SK-N-SH treated with all-trans-retinoic acid at 6 μM for 48 hours (cell line): ENCODE measurements around the gene ZNF219.

Experiments used
- ATAC-seq: fragments of 200-7000 bp; cut with Tn5 transposase; 3 replicates; pipeline ENCODE4 v1.9.1; 2020; ENCODE audit warnings: mild to moderate bottlenecking, moderate library complexity
- ARNTL ChIP-seq: fragments of 450-650 bp; formaldehyde crosslinking; IDR thresholded peaks from 2 replicates; pipeline ENCODE4 v1.5.0; 2020; ENCODE audit warnings: low read depth, mild to moderate bottlenecking, moderate library complexity, borderline replicate concordance
- BACH2 ChIP-seq: fragments of 250-450 bp; sonication (Bioruptor Pico); IDR thresholded peaks from 2 replicates; pipeline ENCODE4 v1.9.0; 2021; ENCODE audit warnings: mild to moderate bottlenecking, borderline replicate concordance
- CREB5 ChIP-seq: fragments of 250-450 bp; sonication (Bioruptor Pico); IDR thresholded peaks from 2 replicates; pipeline ENCODE4 v1.5.1; 2020; ENCODE audit warnings: low read depth, mild to moderate bottlenecking, moderate library complexity
- CSDC2 ChIP-seq: fragments of 250-450 bp; sonication (Bioruptor Pico); IDR thresholded peaks from 2 replicates; pipeline ENCODE4 v1.5.0; 2020; ENCODE audit warnings: mild to moderate bottlenecking, moderate library complexity
- ESRRG ChIP-seq: fragments of 250-450 bp; sonication (Bioruptor Pico); IDR thresholded peaks from 2 replicates; pipeline ENCODE4 v1.6.1; 2021; ENCODE audit warnings: mild to moderate bottlenecking
- GLIS3 ChIP-seq: fragments of 250-450 bp; sonication (Bioruptor Pico); IDR thresholded peaks from 2 replicates; pipeline ENCODE4 v1.5.0; 2020; ENCODE audit warnings: mild to moderate bottlenecking, moderate library complexity
- ISL1 ChIP-seq: fragments of 250-450 bp; sonication (Bioruptor Pico); IDR thresholded peaks from 2 replicates; pipeline ENCODE4 v2.1.2; 2022; ENCODE audit warnings: mild to moderate bottlenecking, moderate library complexity
- OSR1 ChIP-seq: fragments of 250-450 bp; sonication (Bioruptor Pico); IDR thresholded peaks from 2 replicates; pipeline ENCODE4 v1.8.0; 2022; ENCODE audit warnings: moderate library complexity, mild to moderate bottlenecking, inconsistent platforms
- PATZ1 ChIP-seq: fragments of 250-450 bp; sonication (Bioruptor Pico); IDR thresholded peaks from 2 replicates; pipeline ENCODE4 v1.8.0; 2020; ENCODE audit warnings: mild to moderate bottlenecking, moderate library complexity, borderline replicate concordance
- PPARA ChIP-seq: fragments of 250-450 bp; sonication (Bioruptor Pico); IDR thresholded peaks from 2 replicates; pipeline ENCODE4 v1.5.0; 2020; ENCODE audit warnings: mild to moderate bottlenecking, borderline replicate concordance
- RARB ChIP-seq: fragments of 250-450 bp; sonication (Bioruptor Pico); IDR thresholded peaks from 2 replicates; pipeline ENCODE4 v1.8.0; 2021; ENCODE audit warnings: mild to moderate bottlenecking, moderate library complexity
- SNAI2 ChIP-seq: fragments of 250-450 bp; sonication (Bioruptor Pico); IDR thresholded peaks from 2 replicates; pipeline ENCODE4 v1.5.0; 2020; ENCODE audit warnings: mild to moderate bottlenecking, moderate library complexity
- TOX ChIP-seq: fragments of 250-450 bp; sonication (Bioruptor Pico); IDR thresholded peaks from 2 replicates; pipeline ENCODE4 v1.8.0; 2021; ENCODE audit warnings: mild to moderate bottlenecking, moderate library complexity, borderline replicate concordance
- ZC3H10 ChIP-seq: fragments of 250-450 bp; sonication (Bioruptor Pico); IDR thresholded peaks from 2 replicates; pipeline ENCODE4 v1.5.1; 2021; ENCODE audit warnings: mild to moderate bottlenecking, moderate library complexity
- ZFP3 ChIP-seq: fragments of 250-450 bp; sonication (Bioruptor Pico); IDR thresholded peaks from 2 replicates; pipeline ENCODE4 v1.5.0; 2020; ENCODE audit warnings: mild to moderate bottlenecking, moderate library complexity
- ZFP30 ChIP-seq: fragments of 450-650 bp; formaldehyde crosslinking; IDR thresholded peaks from 2 replicates; pipeline ENCODE4 v1.5.0; 2022; ENCODE audit warnings: mild to moderate bottlenecking, moderate library complexity
- ZNF565 ChIP-seq: fragments of 450-650 bp; formaldehyde crosslinking; conservative IDR thresholded peaks from 2 replicates; pipeline ENCODE4 v1.5.0; 2020; ENCODE audit warnings: low read depth, mild to moderate bottlenecking, moderate library complexity
- ZNF70 ChIP-seq: fragments of 450-650 bp; formaldehyde crosslinking; IDR thresholded peaks from 2 replicates; pipeline ENCODE4 v1.5.0; 2020; ENCODE audit warnings: mild to moderate bottlenecking, moderate library complexity
- ZNF8 ChIP-seq: fragments of 450-650 bp; formaldehyde crosslinking; IDR thresholded peaks from 2 replicates; pipeline ENCODE4 v1.5.0; 2020; ENCODE audit warnings: mild to moderate bottlenecking, moderate library complexity
- TF ChIP-seq, protein P1 (sequence below): fragments of 250-450 bp; sonication (Bioruptor Pico); IDR thresholded peaks from 2 replicates; pipeline ENCODE4 v1.8.0; 2021; ENCODE audit warnings: low read depth, mild to moderate bottlenecking, moderate library complexity, borderline replicate concordance
- TF ChIP-seq, protein P2 (sequence below): fragments of 250-450 bp; sonication (Bioruptor Pico); IDR thresholded peaks from 2 replicates; pipeline ENCODE4 v1.5.0; 2020; ENCODE audit warnings: mild to moderate bottlenecking, moderate library complexity

Gene ZNF219

GRCh38 chr14:21098076-21098891, at the start of gene ZNF219:
TSS of gene ZNF219 (minus strand) at chr14:21098655. CDS start at chr14:21093591, 5,064 bp downstream.
- TF ChIP-seq ZFP3 (CRISPR knock-in tag) (no peak), ZFP30 (CRISPR knock-in tag) (no peak), CREB5 (no peak), GLIS3 (CRISPR knock-in tag) (no peak), ESRRG (CRISPR knock-in tag) (no peak)
- TF ChIP-seq, protein P1, sequence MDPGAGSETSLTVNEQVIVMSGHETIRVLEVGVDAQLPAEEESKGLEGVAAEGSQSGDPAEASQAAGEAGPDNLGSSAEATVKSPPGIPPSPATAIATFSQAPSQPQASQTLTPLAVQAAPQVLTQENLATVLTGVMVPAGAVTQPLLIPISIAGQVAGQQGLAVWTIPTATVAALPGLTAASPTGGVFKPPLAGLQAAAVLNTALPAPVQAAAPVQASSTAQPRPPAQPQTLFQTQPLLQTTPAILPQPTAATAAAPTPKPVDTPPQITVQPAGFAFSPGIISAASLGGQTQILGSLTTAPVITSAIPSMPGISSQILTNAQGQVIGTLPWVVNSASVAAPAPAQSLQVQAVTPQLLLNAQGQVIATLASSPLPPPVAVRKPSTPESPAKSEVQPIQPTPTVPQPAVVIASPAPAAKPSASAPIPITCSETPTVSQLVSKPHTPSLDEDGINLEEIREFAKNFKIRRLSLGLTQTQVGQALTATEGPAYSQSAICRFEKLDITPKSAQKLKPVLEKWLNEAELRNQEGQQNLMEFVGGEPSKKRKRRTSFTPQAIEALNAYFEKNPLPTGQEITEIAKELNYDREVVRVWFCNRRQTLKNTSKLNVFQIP = no peak
- ATAC-seq = peak; percentile 40

- ATAC-seq = no peak
- no peak for TF ChIP-seq CSDC2 (CRISPR knock-in tag)
Measured at GRCh38 chr14:21145437-21145836, 47.0 kb upstream of the ZNF219 start.

GRCh38 chr14:21142357-21142756, 43.9 kb upstream of the ZNF219 start:
- ATAC-seq = no peak
- TF ChIP-seq ZNF70 (CRISPR knock-in tag) = no peak
- TF ChIP-seq, protein P2, sequence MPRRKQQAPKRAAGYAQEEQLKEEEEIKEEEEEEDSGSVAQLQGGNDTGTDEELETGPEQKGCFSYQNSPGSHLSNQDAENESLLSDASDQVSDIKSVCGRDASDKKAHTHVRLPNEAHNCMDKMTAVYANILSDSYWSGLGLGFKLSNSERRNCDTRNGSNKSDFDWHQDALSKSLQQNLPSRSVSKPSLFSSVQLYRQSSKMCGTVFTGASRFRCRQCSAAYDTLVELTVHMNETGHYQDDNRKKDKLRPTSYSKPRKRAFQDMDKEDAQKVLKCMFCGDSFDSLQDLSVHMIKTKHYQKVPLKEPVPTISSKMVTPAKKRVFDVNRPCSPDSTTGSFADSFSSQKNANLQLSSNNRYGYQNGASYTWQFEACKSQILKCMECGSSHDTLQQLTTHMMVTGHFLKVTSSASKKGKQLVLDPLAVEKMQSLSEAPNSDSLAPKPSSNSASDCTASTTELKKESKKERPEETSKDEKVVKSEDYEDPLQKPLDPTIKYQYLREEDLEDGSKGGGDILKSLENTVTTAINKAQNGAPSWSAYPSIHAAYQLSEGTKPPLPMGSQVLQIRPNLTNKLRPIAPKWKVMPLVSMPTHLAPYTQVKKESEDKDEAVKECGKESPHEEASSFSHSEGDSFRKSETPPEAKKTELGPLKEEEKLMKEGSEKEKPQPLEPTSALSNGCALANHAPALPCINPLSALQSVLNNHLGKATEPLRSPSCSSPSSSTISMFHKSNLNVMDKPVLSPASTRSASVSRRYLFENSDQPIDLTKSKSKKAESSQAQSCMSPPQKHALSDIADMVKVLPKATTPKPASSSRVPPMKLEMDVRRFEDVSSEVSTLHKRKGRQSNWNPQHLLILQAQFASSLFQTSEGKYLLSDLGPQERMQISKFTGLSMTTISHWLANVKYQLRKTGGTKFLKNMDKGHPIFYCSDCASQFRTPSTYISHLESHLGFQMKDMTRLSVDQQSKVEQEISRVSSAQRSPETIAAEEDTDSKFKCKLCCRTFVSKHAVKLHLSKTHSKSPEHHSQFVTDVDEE = no peak
- TF ChIP-seq ZFP3 (CRISPR knock-in tag) = no peak
- TF ChIP-seq PPARA (CRISPR knock-in tag) = no peak
- no peak for TF ChIP-seq SNAI2 (CRISPR knock-in tag)
- no peak for TF ChIP-seq ZC3H10 (CRISPR knock-in tag)
- no peak for TF ChIP-seq RARB
- no peak for TF ChIP-seq CREB5
- TF ChIP-seq TOX (CRISPR knock-in tag) = no peak
- TF ChIP-seq ARNTL (CRISPR knock-in tag) = no peak
- no peak for TF ChIP-seq GLIS3 (CRISPR knock-in tag)

- no peak for TF ChIP-seq CSDC2 (CRISPR knock-in tag)
- no peak for TF ChIP-seq GLIS3 (CRISPR knock-in tag)
- no peak for TF ChIP-seq ZNF565 (CRISPR knock-in tag)
- no peak for TF ChIP-seq TOX (CRISPR knock-in tag)
- no peak for TF ChIP-seq ARNTL (CRISPR knock-in tag)
- TF ChIP-seq PPARA (CRISPR knock-in tag) = no peak
- no peak for TF ChIP-seq ZC3H10 (CRISPR knock-in tag)
- no peak for TF ChIP-seq OSR1 (CRISPR knock-in tag)
- TF ChIP-seq ISL1 (CRISPR knock-in tag) = no peak
- no peak for TF ChIP-seq ZNF70 (CRISPR knock-in tag)
- TF ChIP-seq BACH2 = no peak
- TF ChIP-seq, protein P1 = no peak
- no peak for TF ChIP-seq PATZ1 (CRISPR knock-in tag)
- no peak for TF ChIP-seq RARB
- TF ChIP-seq ESRRG (CRISPR knock-in tag) = no peak
- TF ChIP-seq ZNF8 (CRISPR knock-in tag) = no peak
- TF ChIP-seq CREB5 = no peak
- peak; percentile 54 for ATAC-seq
Measured at GRCh38 chr14:21136024-21136423, 37.6 kb upstream of the ZNF219 start.
